Endothelial cell (in vitro differentiated cells): ENCODE results near the gene DAPL1. TPM values are rescaled to one million over a fixed set of nuclear protein-coding genes. Genes with fewer than 3 reads are reported as not detected.

Experiments used
- DNase-seq: peaks from one replicate; pipeline ENCODE4 v3.0.0; 2021; ENCODE audit warnings: low spot score
- H3K27ac Mint-ChIP-seq: one replicate; pipeline ENCODE4 v1.8.0; 2021; ENCODE audit warnings: mixed read lengths, inconsistent platforms; ENCODE audit not compliant: unreplicated experiment
- H3K27me3 Mint-ChIP-seq: one replicate; pipeline ENCODE4 v1.8.0; 2021; ENCODE audit warnings: mild to moderate bottlenecking, moderate library complexity, mixed read lengths, inconsistent platforms; ENCODE audit not compliant: unreplicated experiment
- H3K36me3 Mint-ChIP-seq: one replicate; pipeline ENCODE4 v1.8.0; 2021; ENCODE audit warnings: mild to moderate bottlenecking, low read depth, mixed read lengths, inconsistent platforms; ENCODE audit not compliant: unreplicated experiment
- H3K4me1 Mint-ChIP-seq: one replicate; pipeline ENCODE4 v1.8.0; 2021; ENCODE audit warnings: mild to moderate bottlenecking, mixed read lengths, inconsistent platforms; ENCODE audit not compliant: unreplicated experiment
- H3K4me3 Mint-ChIP-seq: one replicate; pipeline ENCODE4 v1.8.0; 2021; ENCODE audit warnings: mild to moderate bottlenecking, mixed read lengths, inconsistent platforms; ENCODE audit not compliant: unreplicated experiment
- H3K9me3 Mint-ChIP-seq: one replicate; pipeline ENCODE4 v1.8.0; 2021; ENCODE audit warnings: mixed read lengths, inconsistent platforms; ENCODE audit not compliant: unreplicated experiment
- CTCF ChIP-seq: fragments of 200-600 bp; sonication (generic); IDR thresholded peaks from one replicate; pipeline ENCODE4 v1.5.0; 2021; ENCODE audit warnings: antibody characterized with exemption; ENCODE audit not compliant: unreplicated experiment
- total RNA-seq: library from RNA; stranded (reverse); fragmentation: NEBNext Ultra II Directional; extraction: Animal tissue kit (Norgen Biotek cat#: 25700); gene quantifications from one replicate; pipeline ENCODE4 v1.2.1, GENCODE V29; 2021; ENCODE audit not compliant: unreplicated experiment

Gene DAPL1
- total RNA-seq, 1 donor from 2014 or later, result not detected

GRCh38 chr2:158806941-158807340 is 11.8 kb downstream of the DAPL1 start:
- no peak for DNase-seq
- no peaks in the 10 kb centered on the region for H3K36me3 Mint-ChIP-seq
- no peaks in the 10 kb centered on the region for H3K9me3 Mint-ChIP-seq
- H3K27me3 Mint-ChIP-seq, result no peaks in the 10 kb centered on the region
- TF ChIP-seq CTCF, result no peak
- H3K27ac Mint-ChIP-seq, result no peak overlapping the region
- no peak overlapping the region for H3K4me3 Mint-ChIP-seq
- H3K4me1 Mint-ChIP-seq, result no peaks in the 10 kb centered on the region

GRCh38 chr2:158808426-158808825 is 13.3 kb downstream of the DAPL1 start:
- Mint-ChIP-seq H3K4me3 (no peak overlapping the region), H3K27ac (no peak overlapping the region), H3K4me1 (no peaks in the 10 kb centered on the region), H3K27me3 (no peaks in the 10 kb centered on the region), H3K36me3 (no peaks in the 10 kb centered on the region), H3K9me3 (no peaks in the 10 kb centered on the region)
- TF ChIP-seq CTCF, result no peak
- DNase-seq, result no peak

GRCh38 chr2:158809816-158810215 is 14.7 kb downstream of the DAPL1 start:
- H3K4me3 Mint-ChIP-seq, result no peak overlapping the region

GRCh38 chr2:158810731-158811460 is 15.8 kb downstream of the DAPL1 start:
- Mint-ChIP-seq H3K9me3 (no peaks in the 10 kb centered on the region), H3K4me3 (no peak overlapping the region), H3K36me3 (no peaks in the 10 kb centered on the region), H3K27me3 (no peaks in the 10 kb centered on the region), H3K4me1 (no peaks in the 10 kb centered on the region), H3K27ac (no peak overlapping the region)
- no peak for TF ChIP-seq CTCF
- no peak for DNase-seq

More at GRCh38 chr2:158809816-158810215, 14.7 kb downstream of the DAPL1 start:
- Mint-ChIP-seq H3K9me3 (no peaks in the 10 kb centered on the region), H3K27ac (no peak overlapping the region), H3K36me3 (no peaks in the 10 kb centered on the region), H3K4me1 (no peaks in the 10 kb centered on the region), H3K27me3 (no peaks in the 10 kb centered on the region)
- no peak for DNase-seq
- no peak for TF ChIP-seq CTCF

GRCh38 chr2:158815166-158815565 is 20.0 kb downstream of the DAPL1 start:
- no peaks in the 10 kb centered on the region for H3K36me3 Mint-ChIP-seq
- H3K4me1 Mint-ChIP-seq, result peaks cover 14% of the 10 kb centered on the region
- no peak for TF ChIP-seq CTCF
- no peak for DNase-seq
- peaks cover 2% of the 10 kb centered on the region for H3K27me3 Mint-ChIP-seq
- H3K9me3 Mint-ChIP-seq, result no peaks in the 10 kb centered on the region
- no peak overlapping the region for H3K4me3 Mint-ChIP-seq
- no peak overlapping the region for H3K27ac Mint-ChIP-seq
